ENCODE data around the gene RBM27.
"Not testable (repeated sequence)": the region's sequence is repeated elsewhere in the genome, so short reads cannot be mapped to it uniquely, and the experiment has no call there.

RBM27 gene

GRCh38 chr5:146206257-146206656 lies 2.9 kb downstream of the RBM27 start:
- no peak for DNase-seq

GRCh38 chr5:146208916-146209522 lies 5.6 kb downstream of the RBM27 start:
- DNase-seq = no peak

GRCh38 chr5:146209714-146210113 lies 6.3 kb downstream of the RBM27 start:
- no peak for DNase-seq

- DNase-seq = not testable (repeated sequence)
These were observed 7.4 kb downstream of the RBM27 start for GRCh38 chr5:146210810-146211209.

DNA sequence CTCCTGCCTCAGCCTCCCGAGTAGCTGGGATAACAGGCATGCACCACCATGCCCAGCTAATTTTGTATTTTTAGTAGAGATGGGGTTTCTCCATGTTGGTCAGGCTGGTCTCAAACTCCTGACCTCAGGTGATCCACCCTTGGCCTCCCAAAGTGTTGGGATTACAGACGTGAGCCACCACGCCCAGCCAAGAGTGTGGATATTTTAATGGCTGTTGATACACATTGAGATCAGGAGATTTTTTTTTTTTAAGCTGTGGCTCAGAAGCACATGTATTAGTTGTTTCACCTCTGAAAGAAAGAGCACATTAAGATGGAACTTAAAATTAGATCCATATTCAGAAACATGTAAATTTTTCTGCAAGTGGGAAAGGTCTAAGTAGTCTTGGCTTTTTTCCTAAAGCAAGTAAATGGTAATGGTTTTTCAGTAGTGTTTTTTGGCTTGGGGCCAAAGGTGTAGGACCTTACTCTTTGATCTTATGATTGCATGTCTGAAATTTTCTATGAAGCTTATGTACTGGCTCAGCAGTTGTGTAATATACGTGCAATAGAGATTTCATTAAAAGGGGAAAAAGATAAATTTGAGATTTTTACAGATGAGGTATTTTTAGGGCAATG lies 9.9 kb downstream of the RBM27 start:
- no peak for DNase-seq

GRCh38 chr5:146214881-146215280 lies 11.5 kb downstream of the RBM27 start:
- not testable (repeated sequence) for DNase-seq

GRCh38 chr5:146218168-146218567 lies 14.8 kb downstream of the RBM27 start:
- no peak for DNase-seq

- DNase-seq = no peak
These were observed 15.8 kb downstream of the RBM27 start for GRCh38 chr5:146219243-146219642.

DNA sequence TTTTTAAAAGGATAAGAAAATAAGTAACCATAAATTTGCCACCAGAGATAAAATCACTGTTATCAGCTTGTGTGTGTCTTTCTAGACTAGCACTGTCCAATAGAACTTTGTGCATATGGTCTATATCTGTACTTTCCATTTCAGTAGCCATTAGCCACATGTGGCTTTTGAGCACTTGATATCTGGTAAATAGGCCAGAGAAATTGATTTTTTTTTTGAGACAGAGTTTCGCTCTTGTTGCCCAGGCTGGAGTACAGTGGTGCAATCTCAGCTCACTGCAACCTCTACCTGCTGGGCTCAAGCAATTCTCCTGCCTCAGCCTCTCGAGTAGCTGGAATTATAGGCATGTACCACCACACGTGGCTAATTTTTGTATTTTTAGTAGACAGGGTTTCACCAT lies 17.8 kb downstream of the RBM27 start:
- no peak for DNase-seq

DNA sequence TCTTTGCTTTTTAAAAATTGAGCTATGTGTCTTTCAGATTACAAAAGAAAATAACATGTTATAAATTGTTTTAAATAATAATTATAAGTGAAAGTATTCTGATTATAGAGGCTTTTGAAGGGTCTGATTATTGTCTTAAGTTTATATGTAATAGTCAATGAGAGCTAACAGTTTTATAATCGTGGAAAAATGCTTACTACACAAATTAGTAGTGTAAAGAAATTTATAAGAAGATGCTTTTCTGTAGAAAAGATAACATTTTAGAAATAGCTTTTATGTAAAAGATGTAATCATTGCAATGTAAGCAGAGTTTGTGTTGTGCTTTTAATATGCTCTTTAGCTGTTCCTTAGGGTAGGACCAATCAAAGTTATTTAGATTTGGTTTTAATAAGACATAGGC lies 18.6 kb downstream of the RBM27 start:
- no peak for DNase-seq

DNA sequence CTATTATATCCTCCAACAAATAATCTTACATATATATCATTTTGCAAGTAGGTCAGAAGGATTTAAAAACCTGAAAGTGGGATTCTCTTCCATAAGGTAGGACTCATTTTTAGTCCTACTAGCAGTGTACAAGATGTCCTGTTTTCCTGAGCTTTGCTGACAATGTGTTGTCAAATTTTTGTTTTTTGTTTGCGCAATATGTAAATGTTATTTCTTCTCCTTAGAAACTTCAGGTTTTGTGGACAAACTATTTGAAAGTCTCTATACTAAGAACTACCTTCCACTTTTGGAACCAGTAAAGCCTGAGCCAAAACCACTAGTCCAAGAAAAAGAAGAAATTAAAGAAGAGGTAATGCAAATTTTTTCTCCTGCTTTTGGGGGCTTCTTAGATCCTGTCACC lies 19.8 kb downstream of the RBM27 start:
- no peak for DNase-seq

DNA sequence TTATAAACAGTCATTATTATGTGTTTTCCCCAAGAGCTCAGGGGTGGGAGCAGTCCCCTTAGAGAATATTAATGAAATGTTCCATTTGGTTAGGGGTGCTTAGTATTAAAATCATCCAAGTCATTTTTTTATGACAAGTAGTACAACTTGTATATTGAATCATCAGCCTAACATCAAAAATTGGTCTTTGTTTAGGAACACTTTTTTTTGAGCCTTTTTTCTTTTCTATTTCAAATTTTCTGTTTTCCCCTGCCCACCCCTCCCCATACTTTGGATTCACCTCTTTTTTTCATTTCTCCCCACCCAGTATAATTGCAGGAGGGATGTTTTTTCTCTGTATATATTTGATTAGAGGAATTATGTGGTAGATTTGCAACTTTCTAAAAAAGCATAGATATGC lies 25.8 kb downstream of the RBM27 start:
- no peak for DNase-seq

- no peak for DNase-seq
These were observed 28.8 kb downstream of the RBM27 start for GRCh38 chr5:146232223-146232622.

- DNase-seq = no peak
These were observed 30.0 kb downstream of the RBM27 start for GRCh38 chr5:146233441-146233840.

- no peak for DNase-seq
These were observed 35.6 kb downstream of the RBM27 start for GRCh38 chr5:146238973-146239372.

- DNase-seq = no peak
These were observed 37.5 kb downstream of the RBM27 start for GRCh38 chr5:146240951-146241350.

DNA sequence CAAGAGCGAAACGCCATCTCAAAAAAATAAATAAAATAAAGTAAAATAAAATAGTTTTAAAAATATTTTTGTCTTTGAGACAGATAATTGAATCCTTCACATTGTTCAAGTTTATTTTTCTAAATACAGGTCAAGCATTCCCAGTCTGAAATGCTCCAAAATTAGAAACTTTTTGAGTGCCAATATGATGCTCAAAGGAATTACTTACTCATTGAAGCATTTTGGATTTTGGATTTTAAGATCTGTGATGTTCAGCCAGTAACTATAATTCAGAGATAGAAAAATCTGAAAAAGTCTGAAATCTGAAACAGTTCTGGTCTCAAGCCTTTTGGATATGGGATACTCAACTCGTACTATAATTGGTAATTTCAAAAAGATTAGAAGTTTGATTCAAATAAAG lies 39.8 kb downstream of the RBM27 start:
- no peak for DNase-seq

DNA sequence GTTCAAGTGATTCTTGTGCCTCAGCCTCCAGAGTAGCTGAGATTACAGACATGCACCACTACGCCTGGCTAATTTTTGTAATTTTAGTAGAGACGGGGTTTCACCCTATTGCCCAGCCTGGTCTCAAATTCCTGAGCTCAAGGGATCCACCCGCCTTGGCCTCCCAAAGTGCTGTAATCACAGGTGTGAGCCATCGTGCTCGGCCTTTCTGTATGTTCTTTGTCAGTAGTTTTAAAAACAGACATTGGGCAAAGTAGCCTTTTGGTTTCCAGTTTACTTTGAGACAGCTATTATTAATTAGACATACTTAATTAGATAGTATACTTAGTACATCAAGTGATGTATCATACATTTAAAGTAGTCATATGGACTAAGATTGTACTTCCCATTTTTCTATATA lies 45.2 kb downstream of the RBM27 start:
- no peak for DNase-seq

GRCh38 chr5:146249801-146250200 lies 46.4 kb downstream of the RBM27 start:
- DNase-seq = no peak
